A549 treated with CpdA at 1 μM for 4 hours (cell line): ENCODE data around the gene SMIM17. TPM values are rescaled to one million over a fixed set of nuclear protein-coding genes. Genes with fewer than 3 reads are reported as not detected.

ENCODE experiments used
- total RNA-seq: library from RNA; stranded (reverse); fragments of 200-300 nt; extraction: Qiagen RNA extraction; gene quantifications from 5 replicates; pipeline ENCODE4 v1.2.3, GENCODE V29; 2022; ENCODE audit warnings: low read depth

The SMIM17 gene
- 0.05 TPM in 1 of 5 replicates, not detected in the others for total RNA-seq

DNA sequence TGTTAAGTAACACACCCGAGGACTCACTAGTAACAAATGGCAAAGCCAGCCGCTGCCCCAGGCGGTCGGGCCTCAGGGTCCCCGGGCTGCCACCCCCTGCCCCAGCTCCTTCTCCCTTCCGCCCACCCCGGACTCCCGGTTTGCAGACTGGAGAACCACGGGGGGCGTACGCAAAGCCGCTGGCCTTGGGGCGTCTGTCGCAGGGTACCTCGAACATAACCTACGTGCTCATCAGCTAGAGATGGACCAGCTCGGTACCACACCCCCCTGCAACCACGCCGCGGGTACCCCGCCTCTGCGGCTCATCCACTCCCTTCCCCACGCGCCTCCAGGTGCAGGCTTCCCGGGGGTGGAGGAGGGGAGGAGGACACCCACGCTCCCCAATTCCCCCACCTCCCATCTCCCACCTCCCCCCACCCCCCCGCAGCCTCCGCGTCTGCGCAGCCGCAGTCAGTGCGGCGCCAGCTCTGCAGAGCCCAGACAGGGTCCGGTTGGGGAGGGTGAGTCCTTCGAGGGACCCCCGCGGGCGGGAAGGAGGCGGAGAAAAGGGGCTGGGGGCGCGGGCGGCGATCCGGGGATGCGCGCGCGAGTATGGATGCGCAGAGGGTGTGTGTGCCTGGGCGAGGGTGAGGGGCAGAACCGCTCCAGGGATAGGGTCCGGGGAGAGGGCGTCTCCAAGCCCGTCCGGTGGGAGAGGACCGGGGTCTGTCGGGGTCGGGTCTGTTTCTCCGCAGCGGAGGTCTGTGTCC lies at the start of gene SMIM17:
Gene SMIM17 (plus strand): TSS at position 449 of the 749 bp plus-strand sequence. CDS start 2,509 bp downstream, outside the sequence.

DNA sequence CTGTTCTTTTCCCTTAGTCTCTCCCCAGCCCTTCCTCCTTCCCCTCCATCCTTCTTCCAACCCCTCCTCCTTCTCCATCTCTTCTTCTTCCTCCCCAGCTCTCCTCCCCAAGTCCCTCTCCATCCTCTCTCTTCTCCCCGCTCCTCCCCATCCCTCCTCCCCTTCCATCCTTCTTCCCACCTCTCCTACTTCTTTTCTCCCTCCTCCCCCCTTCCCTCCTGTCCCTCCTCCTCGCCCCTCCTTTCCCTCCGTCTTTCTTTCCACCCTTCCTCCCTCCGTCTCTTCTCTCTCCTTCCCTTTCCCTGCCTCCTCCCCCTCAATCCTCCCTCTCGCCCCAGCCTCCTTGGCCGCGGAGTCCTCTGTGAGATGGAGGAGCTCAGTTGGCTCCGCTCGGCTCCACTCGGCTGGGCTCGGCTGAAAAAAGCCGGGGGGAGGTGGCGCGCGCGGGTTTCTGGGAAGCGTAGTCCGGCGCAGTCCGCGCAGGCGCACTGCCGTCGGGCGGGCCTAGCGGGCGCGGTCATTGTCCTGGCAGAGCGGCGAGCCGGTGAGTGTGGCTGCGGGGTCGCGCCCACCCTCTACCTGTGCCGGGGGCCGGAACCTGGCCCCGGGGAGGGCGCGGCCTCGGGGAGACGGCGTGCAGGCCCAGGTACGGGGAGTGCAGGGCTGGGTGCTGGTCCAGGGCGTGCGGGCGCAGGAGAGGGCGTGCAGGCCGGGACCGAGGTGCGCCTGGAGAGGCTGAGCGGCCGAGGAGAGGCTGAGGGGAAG lies 48.0 kb upstream of the SMIM17 start, which contains the start of gene ZNF71:
Gene ZNF71 (plus strand): TSS at position 520 of the 765 bp plus-strand sequence. CDS start 6,257 bp downstream, outside the sequence.

DNA sequence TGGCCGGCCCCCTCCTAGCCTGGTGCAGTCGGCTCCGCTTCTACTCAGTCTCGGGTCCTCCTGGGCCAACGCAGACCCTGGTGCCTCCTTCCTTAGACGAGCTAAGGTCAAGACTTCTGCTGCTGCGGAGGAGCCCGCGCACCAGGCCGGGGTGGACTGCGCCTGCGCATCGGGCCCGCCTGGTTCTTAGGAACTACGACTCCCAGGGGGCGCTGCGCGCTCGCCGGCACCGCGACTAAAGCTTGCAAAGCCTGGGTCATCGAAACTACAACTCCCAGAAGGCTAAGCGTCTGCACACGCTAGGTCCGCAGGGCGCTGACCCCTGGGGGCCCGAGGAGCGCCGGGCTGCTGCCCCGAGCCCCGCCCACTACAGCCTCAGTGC lies 28.6 kb downstream of the SMIM17 start, which contains the start of gene ZNF835:
Gene ZNF835 (minus strand): TSS at position 145 of the 382 bp plus-strand sequence. CDS start 6,559 bp downstream, outside the sequence.

Other genes starting within 250 kb of the SMIM17 start
- gene ZNF582, start 249.6 kb upstream of the SMIM17 start, total RNA-seq, result 1.0 to 2.0 TPM (median 1.3 TPM) in 5 replicates
- 1.7 to 2.6 TPM (median 2.5 TPM) in 5 replicates for gene ZNF583, start 238.8 kb upstream of the SMIM17 start, total RNA-seq
- not detected in 5 replicates for gene ZNF667, start 165.8 kb upstream of the SMIM17 start, total RNA-seq
- gene ZNF471, start 135.3 kb upstream of the SMIM17 start, total RNA-seq, result 0.02 to 0.05 TPM (median 0.03 TPM) in 4 of 5 replicates, not detected in the other
- gene ZFP28, start 104.2 kb upstream of the SMIM17 start, total RNA-seq, result 2.8 to 4.4 TPM (median 3.5 TPM) in 5 replicates
- gene ZNF470, start 75.7 kb upstream of the SMIM17 start, total RNA-seq, result 1.4 to 1.8 TPM (median 1.6 TPM) in 5 replicates
- 8.3 to 12.5 TPM (median 10.9 TPM) in 5 replicates for gene ZNF71, start 47.9 kb upstream of the SMIM17 start, total RNA-seq
- gene ZNF835, start 28.6 kb downstream of the SMIM17 start, total RNA-seq, result not detected in 5 replicates
- not detected in 5 replicates for gene PEG3, start 197.6 kb downstream of the SMIM17 start, total RNA-seq
- not detected in 5 replicates for gene ZIM2, start 197.6 kb downstream of the SMIM17 start, total RNA-seq